Activated naive CD8-positive, alpha-beta T cell treated with anti-CD3 and anti-CD28 coated beads, Interleukin-2, amount 10 ng/mL, durations not matched to agents 7 days and 5 days (primary cell): ENCODE results near the gene JAKMIP1. TPM values are rescaled to one million over a fixed set of nuclear protein-coding genes. Genes with fewer than 3 reads are reported as not detected.

Source experiments
- ATAC-seq: fragments of 150-1000 bp; cut with Tn5 transposase; one replicate; pipeline ENCODE4 v1.10.0; 2021; ENCODE audit warnings: low read depth, moderate library complexity
- POLR2A ChIA-PET: fragments of 350-600 bp; sonication (Branson Sonifier 250); formaldehyde crosslinking; loops from one replicate; lab custom pipeline; 2021; ENCODE audit warnings: antibody characterized with exemption; lab: Charles Lee
- DNase-seq: peaks from one replicate; pipeline ENCODE4 v3.0.0; 2021
- H3K27ac Mint-ChIP-seq: one replicate; pipeline ENCODE4 v1.8.0; 2022; ENCODE audit warnings: mild to moderate bottlenecking, mixed read lengths
- H3K27me3 Mint-ChIP-seq: one replicate; pipeline ENCODE4 v1.8.0; 2022; ENCODE audit warnings: mild to moderate bottlenecking, moderate library complexity, mixed read lengths
- H3K36me3 Mint-ChIP-seq: one replicate; pipeline ENCODE4 v1.8.0; 2021; ENCODE audit warnings: mild to moderate bottlenecking, mixed read lengths
- H3K4me1 Mint-ChIP-seq: one replicate; pipeline ENCODE4 v1.8.0; 2021; ENCODE audit warnings: mixed read lengths
- H3K4me3 Mint-ChIP-seq: one replicate; pipeline ENCODE4 v1.8.0; 2022; ENCODE audit warnings: mild to moderate bottlenecking, moderate library complexity, mixed read lengths
- H3K9me3 Mint-ChIP-seq: one replicate; pipeline ENCODE4 v1.8.0; 2021; ENCODE audit warnings: mixed read lengths
- total RNA-seq, 2 experiments: library from RNA; stranded (reverse); gene quantifications; one replicate each; pipeline ENCODE4 v1.2.3, GENCODE V29; 2021

The JAKMIP1 gene
- total RNA-seq, 2 experiments from 2014 or later, result 5.3 to 5.9 TPM

DNA sequence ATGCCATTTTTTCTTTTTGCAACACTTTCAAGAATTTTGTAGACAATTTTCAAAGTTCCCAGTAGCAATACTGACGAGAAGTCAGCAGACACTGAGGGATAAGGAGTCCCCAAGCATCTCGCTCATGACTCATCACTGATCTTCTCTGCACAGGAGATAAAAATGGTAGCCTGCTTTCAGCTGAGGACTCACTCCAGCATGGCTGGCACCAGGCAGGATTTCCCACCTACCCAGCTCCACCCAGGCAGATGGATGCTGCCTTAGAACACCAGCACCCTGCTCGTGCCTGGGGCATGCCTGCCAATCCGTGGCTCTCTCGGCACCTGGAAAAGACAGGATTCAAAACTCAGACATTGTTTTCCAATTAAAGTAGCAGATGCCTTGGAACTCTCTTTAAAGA lies 24.9 kb downstream of the JAKMIP1 start:
- peaks cover 17% of the 10 kb centered on the region for H3K36me3 Mint-ChIP-seq
- H3K27ac Mint-ChIP-seq, result no peak overlapping the region
- ATAC-seq (no peak), DNase-seq (no peak)
- H3K27me3 Mint-ChIP-seq, result no peaks in the 10 kb centered on the region
- no peak overlapping the region for H3K4me3 Mint-ChIP-seq
- POLR2A ChIA-PET, result no interaction called here
- H3K4me1 Mint-ChIP-seq, result peaks cover 31% of the 10 kb centered on the region
- H3K9me3 Mint-ChIP-seq, result peaks cover 13% of the 10 kb centered on the region

DNA sequence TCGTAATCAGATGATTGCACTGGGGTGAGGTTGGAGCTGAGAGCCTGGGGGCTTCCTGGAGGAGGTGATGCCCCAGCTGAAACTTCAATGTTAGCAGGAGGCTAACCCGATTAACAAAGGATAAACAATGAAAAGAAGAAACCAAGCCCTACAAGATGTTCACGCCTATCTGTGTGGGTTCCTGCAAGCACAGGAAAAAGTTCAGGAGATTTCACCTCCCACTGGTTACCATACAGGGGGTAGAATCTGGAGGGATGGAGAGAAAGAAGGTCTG lies 27.5 kb downstream of the JAKMIP1 start:
- no peak for ATAC-seq
- Mint-ChIP-seq H3K9me3 (peaks cover 17% of the 10 kb centered on the region), H3K36me3 (peaks cover 10% of the 10 kb centered on the region), H3K27ac (no peak overlapping the region), H3K4me1 (peaks cover 5% of the 10 kb centered on the region), H3K4me3 (no peak overlapping the region), H3K27me3 (no peaks in the 10 kb centered on the region)
- POLR2A ChIA-PET, result no interaction called here
- no peak for DNase-seq

DNA sequence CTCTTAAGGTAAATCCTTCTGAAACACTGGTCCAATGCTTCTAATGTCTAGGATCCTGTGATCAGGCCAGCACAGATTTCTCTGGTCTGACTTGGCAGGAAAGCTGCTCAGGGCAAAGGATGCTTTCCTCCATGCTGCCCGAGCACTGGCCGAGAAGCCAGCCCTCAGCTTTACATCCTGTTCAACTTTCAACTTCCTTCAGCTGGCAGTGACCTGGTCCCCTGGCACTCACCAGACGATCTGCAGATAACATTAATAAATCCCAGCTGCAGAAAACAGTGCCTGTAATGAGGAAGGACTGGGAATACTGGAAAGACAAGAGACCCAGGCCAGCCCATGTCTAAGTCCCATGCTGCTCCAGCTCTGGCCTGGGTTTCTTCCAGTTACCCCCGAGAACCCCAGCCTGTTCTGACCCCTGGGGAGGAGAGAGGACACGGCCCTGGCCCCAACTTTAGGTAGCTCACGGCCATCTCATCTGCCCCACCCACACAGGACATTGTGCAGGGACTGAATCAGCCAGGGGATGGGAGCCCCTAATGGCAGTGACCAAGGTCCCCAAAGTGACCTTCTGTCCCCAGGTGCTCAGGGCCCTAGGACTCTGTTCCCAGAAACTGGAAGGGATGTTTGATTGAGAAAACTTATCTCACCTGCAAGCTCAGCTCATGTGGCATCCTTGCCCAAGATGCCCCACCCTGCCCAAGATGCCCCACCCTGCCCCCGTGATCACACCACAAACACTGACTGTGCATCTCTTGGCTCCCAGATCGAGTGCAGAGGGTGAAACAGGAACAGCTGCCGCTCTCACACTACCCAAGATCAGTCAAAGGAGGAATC lies 28.0 kb downstream of the JAKMIP1 start:
- H3K4me1 Mint-ChIP-seq, result peaks cover 3% of the 10 kb centered on the region
- H3K36me3 Mint-ChIP-seq, result peaks cover 6% of the 10 kb centered on the region

DNA sequence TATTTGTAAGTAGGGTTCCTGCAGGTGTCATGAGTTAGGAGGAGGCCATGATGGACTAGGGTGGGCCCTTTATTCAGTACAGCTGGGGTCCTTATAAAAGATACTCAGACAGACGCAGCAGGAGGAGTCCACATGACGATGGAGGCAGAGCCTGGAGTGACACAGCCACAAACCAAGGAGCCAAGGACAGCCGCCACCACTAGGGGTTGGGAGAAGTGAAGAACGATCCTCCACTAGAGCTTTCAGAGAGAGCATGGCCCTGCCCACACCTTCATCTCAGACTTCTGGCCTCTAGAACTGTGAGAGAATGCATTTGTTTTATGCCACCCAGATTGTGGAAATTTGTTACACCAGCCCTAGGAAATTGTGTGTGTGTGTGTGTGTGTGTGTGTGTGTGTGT lies 31.1 kb downstream of the JAKMIP1 start:
- DNase-seq (no peak), ATAC-seq (no peak)
- H3K9me3 Mint-ChIP-seq, result peaks cover 14% of the 10 kb centered on the region
- peaks cover 4% of the 10 kb centered on the region for H3K4me1 Mint-ChIP-seq
- H3K27me3 Mint-ChIP-seq, result no peaks in the 10 kb centered on the region
- H3K4me3 Mint-ChIP-seq, result no peak overlapping the region
- no peak overlapping the region for H3K27ac Mint-ChIP-seq
- peaks cover 9% of the 10 kb centered on the region for H3K36me3 Mint-ChIP-seq
- POLR2A ChIA-PET, result no interaction called here

More for the DNA sequence above, 28.0 kb downstream of the JAKMIP1 start:
- Mint-ChIP-seq H3K4me3 (no peak overlapping the region), H3K27me3 (no peaks in the 10 kb centered on the region), H3K9me3 (peaks cover 14% of the 10 kb centered on the region), H3K27ac (no peak overlapping the region)
- POLR2A ChIA-PET, result no interaction called here
- DNase-seq, result no peak
- no peak for ATAC-seq

DNA sequence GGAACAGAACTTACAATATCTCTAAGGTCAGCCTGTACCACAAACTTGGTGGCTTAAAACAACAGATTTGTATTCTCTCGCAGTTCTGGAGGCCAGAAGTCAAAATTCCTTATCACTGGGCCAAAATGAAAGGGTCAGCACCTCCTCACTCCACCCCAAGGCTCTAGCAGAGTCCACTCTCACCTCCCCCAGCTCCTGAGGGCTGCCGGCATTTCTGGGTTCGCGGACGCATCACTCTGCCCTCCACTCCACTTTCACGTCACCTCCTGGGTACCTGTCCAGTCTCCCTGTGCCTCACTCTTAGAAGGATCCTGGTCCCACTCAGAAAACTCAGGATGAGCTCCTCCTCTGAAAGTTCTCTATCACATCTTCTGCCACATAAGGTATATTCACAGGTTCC lies 34.6 kb downstream of the JAKMIP1 start:
- POLR2A ChIA-PET, result no interaction called here
- H3K36me3 Mint-ChIP-seq, result peaks cover 3% of the 10 kb centered on the region

DNA sequence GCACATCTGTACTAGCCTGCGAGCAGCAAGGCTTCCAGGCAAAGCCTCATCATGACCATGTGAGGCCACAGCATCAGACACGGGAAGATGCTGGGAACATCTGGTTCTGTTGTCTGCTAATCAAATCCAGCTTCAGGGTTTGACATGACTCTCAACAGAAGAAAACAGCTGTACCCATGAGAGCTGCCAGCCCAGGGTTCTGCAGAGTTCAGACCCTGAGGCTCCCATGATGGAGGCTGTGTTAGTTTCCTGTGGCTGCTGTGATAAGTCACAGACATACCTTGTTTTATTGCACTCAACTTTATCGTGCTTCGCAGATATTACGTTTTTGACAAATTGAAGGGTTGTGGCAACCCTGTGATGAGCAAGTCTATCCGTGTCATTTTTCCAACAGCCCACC lies 37.5 kb downstream of the JAKMIP1 start:
- Mint-ChIP-seq H3K9me3 (no peaks in the 10 kb centered on the region), H3K27me3 (no peaks in the 10 kb centered on the region), H3K27ac (no peak overlapping the region), H3K4me3 (no peak overlapping the region), H3K36me3 (peaks cover 3% of the 10 kb centered on the region), H3K4me1 (peaks cover 4% of the 10 kb centered on the region)
- POLR2A ChIA-PET, result no interaction called here
- ATAC-seq, result no peak
- no peak for DNase-seq

More for the DNA sequence above, 34.6 kb downstream of the JAKMIP1 start:
- DNase-seq, result no peak
- Mint-ChIP-seq H3K27ac (no peak overlapping the region), H3K4me1 (peaks cover 4% of the 10 kb centered on the region), H3K4me3 (no peak overlapping the region), H3K27me3 (no peaks in the 10 kb centered on the region), H3K9me3 (peaks cover 9% of the 10 kb centered on the region)
- no peak for ATAC-seq

DNA sequence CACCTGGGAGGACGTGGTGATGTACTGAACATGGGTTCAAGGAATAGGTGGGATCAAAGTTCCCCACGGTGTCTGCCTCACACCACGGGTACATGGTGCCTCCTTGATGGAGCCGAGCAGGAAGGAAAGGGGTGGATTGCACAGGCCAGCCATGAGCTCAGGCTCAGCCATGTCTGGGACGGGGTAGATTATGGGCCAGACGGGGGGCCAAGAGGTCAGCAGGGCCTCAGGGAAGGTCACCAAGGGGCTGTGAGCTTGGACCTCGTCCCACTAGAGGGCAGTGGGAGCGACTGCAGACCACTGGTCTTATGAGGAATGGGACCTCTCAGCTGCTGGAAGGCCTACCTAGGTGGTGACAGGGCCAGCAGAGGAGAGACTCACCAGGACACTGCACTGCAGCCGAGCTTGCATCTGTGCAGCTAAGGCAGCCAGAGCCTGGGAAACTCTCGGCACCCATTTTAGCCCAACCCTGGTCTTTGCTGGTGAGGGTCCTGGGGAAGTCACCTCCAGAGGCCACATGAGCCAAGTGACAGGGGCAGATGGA lies 38.4 kb downstream of the JAKMIP1 start:
- POLR2A ChIA-PET, result no interaction called here
- peaks cover 3% of the 10 kb centered on the region for H3K36me3 Mint-ChIP-seq
- H3K4me3 Mint-ChIP-seq, result no peak overlapping the region
- H3K4me1 Mint-ChIP-seq, result no peaks in the 10 kb centered on the region
- H3K27ac Mint-ChIP-seq, result no peak overlapping the region
- no peak for DNase-seq
- no peaks in the 10 kb centered on the region for H3K9me3 Mint-ChIP-seq
- no peaks in the 10 kb centered on the region for H3K27me3 Mint-ChIP-seq
- ATAC-seq, result no peak

DNA sequence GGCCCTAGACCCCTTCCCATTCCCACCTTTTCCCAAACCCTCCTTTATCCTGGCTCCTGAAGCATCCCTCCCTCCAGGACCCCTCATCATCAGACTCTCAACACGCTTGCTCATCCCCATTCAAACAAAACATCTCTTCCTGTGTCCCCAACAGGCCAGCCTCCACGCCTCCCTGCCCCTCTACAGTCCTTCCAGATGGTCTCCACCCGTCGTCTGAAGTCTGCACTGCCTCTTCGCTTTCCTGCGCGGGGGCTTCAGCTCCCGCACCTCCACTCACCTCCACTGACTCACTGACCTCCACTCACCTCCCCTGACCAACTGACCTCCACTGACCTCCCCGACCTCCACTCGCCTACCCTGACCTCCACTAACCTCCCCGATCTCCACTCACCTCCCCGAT lies 39.8 kb downstream of the JAKMIP1 start:
- Mint-ChIP-seq H3K27ac (no peak overlapping the region), H3K4me3 (no peak overlapping the region), H3K9me3 (no peaks in the 10 kb centered on the region), H3K27me3 (no peaks in the 10 kb centered on the region), H3K4me1 (no peaks in the 10 kb centered on the region), H3K36me3 (peaks cover 2% of the 10 kb centered on the region)
- POLR2A ChIA-PET, result no interaction called here
- ATAC-seq, result no peak
- no peak for DNase-seq

DNA sequence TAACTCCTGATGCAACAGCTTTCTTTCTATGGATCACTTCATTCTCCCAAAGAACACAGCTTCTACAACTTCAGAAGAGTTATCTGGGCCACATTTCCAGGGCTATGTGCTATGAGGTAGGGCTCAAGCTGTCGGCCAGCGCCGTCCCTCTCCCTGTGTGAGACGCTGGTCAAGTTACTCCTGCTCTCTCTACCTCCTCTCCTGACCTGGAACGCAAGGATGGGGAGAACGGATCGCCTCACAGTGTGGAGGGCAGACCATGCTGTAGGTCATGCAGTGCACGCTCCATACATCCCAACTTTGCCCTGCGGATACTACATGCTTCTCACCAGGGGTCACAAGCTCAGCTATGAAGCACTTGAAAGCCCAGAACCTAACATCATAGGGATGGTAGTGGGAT lies 42.4 kb downstream of the JAKMIP1 start:
- no peaks in the 10 kb centered on the region for H3K36me3 Mint-ChIP-seq
- H3K27me3 Mint-ChIP-seq, result no peaks in the 10 kb centered on the region
- DNase-seq (no peak), ATAC-seq (no peak)
- no peaks in the 10 kb centered on the region for H3K4me1 Mint-ChIP-seq
- no peaks in the 10 kb centered on the region for H3K9me3 Mint-ChIP-seq
- no peak overlapping the region for H3K4me3 Mint-ChIP-seq
- POLR2A ChIA-PET, result no interaction called here
- H3K27ac Mint-ChIP-seq, result no peak overlapping the region

DNA sequence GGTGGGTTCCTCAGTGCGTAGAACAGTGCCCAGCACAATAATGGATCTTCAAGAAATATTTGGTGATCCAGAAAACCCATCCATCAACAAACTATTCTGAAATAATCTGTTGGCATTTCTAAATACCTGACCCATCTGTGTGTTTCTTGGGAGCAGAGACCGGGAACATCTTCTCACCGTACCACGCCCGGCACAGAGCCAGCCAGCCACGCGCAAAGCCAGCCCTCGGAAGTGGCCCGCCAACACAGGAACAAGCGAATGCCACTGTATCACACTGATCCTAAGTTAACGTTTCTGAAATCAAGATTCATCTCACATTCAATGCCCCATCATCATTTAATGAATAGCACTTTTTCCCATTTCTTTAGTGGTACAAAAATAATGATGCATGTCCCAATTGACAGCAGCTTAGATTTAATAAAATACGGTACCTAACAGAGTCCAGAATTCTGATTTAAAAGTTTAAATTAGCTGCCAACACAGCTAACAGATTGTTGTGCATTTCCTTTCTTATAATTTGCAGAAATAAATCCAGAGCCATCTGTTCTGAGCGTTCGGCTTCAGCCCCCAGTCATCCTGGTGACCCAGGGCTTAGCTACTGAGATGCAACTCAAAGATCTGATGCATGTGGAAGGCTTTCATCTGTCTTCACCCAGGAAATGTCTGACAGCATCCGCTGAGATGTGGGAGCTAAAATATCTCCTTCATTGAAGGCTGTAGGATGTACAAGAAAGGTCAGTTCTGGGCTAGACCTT lies 44.2 kb downstream of the JAKMIP1 start:
- no peak for ATAC-seq
- Mint-ChIP-seq H3K36me3 (no peaks in the 10 kb centered on the region), H3K9me3 (no peaks in the 10 kb centered on the region), H3K4me3 (no peak overlapping the region), H3K27ac (no peak overlapping the region), H3K27me3 (peaks cover 1% of the 10 kb centered on the region), H3K4me1 (peaks cover 2% of the 10 kb centered on the region)
- POLR2A ChIA-PET, result no interaction called here
- DNase-seq, result no peak

DNA sequence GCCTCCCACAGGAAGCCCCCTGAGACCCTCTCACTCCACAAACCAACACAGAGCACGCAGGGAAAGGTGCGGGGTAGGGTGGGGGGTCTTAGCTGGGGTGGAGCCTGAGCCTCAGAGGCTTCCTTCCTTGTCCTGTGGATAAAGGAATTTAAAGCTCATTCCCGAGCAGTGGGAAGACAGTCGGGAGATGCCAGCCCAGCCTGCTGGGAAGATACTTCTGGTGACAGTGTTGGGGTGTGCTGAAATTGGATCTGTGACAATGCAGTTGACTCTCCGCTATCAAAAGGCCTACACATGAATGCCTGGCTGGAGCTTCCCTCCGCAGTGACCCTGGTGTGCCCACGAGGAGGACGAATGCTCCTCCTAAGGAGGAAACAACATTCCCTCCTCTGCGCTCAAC lies 45.5 kb downstream of the JAKMIP1 start:
- DNase-seq (no peak), ATAC-seq (no peak)
- H3K36me3 Mint-ChIP-seq, result no peaks in the 10 kb centered on the region
- peaks cover 4% of the 10 kb centered on the region for H3K4me1 Mint-ChIP-seq
- H3K9me3 Mint-ChIP-seq, result no peaks in the 10 kb centered on the region
- no peak overlapping the region for H3K27ac Mint-ChIP-seq
- no peak overlapping the region for H3K4me3 Mint-ChIP-seq
- POLR2A ChIA-PET, result no interaction called here
- peaks cover 5% of the 10 kb centered on the region for H3K27me3 Mint-ChIP-seq

DNA sequence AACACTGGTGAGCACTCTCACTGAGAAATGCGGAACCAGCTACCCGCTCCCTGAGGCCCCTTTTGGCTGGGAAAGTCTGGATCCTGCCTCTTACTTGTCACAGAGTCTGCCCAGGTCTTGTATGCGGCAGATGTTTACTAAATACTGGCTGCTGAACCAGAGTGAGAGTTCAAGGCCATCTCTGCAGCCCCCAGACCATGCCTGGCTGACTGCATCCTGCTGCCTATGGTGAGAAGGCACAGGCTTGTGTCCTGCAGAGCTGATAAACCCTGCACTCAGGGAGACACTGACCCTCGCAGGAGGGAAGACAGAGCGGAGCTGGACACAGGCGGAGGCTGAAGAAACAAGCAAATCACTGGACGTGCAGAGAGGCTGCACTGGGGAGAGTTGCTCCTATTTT lies 46.5 kb downstream of the JAKMIP1 start:
- peaks cover 4% of the 10 kb centered on the region for H3K4me1 Mint-ChIP-seq
- no peak overlapping the region for H3K4me3 Mint-ChIP-seq
- DNase-seq, result no peak
- ATAC-seq, result no peak
- H3K27ac Mint-ChIP-seq, result no peak overlapping the region
- peaks cover 5% of the 10 kb centered on the region for H3K27me3 Mint-ChIP-seq
- no peaks in the 10 kb centered on the region for H3K9me3 Mint-ChIP-seq
- H3K36me3 Mint-ChIP-seq, result no peaks in the 10 kb centered on the region
- POLR2A ChIA-PET, result no interaction called here

DNA sequence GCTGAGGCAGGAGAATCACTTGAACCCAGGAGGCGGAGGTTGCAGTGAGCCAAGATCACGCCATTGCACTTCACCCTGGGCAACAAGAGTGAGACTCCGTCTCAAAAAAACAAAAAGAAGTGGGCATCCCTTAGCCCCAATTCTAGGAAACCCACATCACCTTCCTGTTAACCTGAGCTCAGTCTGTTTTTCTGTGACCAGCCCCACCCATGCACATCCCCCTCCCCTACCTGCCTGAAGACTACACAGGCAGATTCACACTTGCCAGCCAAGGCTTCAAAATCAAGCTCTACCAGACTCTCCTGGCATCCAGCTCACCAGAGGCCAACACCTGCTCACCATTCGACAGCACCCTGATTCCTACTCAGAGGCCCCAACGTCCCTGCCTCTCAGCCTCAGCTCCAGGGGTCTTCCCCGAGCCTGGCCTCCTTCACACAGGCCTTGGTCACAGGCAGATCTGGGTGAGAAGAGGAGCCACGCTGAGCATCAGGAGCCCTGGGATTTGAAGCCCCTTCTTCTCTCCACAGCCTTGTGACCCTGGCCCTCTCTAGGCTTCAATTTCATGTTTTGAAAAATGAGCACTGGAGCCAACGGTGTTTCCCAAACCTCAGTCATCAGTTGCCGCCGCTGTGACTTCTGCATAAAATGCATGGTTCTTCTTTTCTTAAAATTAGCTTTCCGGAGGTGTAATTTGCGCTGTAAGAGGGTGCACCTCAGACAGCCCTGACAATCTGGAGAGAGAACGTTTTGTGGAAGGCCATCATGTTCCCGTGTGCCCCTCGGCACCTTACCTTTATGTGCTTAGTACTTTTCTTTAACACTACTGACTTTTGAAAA lies 47.3 kb downstream of the JAKMIP1 start:
- no peak overlapping the region for H3K4me3 Mint-ChIP-seq
- DNase-seq (no peak), ATAC-seq (peak; percentile 45)
- peaks cover 5% of the 10 kb centered on the region for H3K27me3 Mint-ChIP-seq
- peaks cover 4% of the 10 kb centered on the region for H3K4me1 Mint-ChIP-seq
- H3K27ac Mint-ChIP-seq, result peak overlapping the region; percentile 61
- POLR2A ChIA-PET, result interaction anchor here (1.6 kb wide), 1 partner anchor 47 kb away, joined by 6 read pairs; the partner anchor contains the start of gene JAKMIP1
- H3K9me3 Mint-ChIP-seq, result no peaks in the 10 kb centered on the region
- H3K36me3 Mint-ChIP-seq, result no peaks in the 10 kb centered on the region
